K562 (cell line): Measurements from ENCODE around the gene TSPAN16.

ENCODE experiments used
- MTA1 ChIP-seq: fragments of 450-650 bp; IDR thresholded peaks from 2 replicates; pipeline ENCODE4 v1.6.1; 2017; ENCODE audit warnings: borderline replicate concordance
- POLR2A ChIP-seq: fragments of 450-650 bp; conservative IDR thresholded peaks from 2 replicates; pipeline ENCODE4 v1.6.1; 2016
- SMAD1 ChIP-seq: fragments of 150-350 bp; IDR thresholded peaks from 2 replicates; pipeline ENCODE4 v1.6.1; 2014; ENCODE audit warnings: low read length, low read depth; ENCODE audit not compliant: partially characterized antibody
- SMAD3 ChIP-seq: fragments of 450-650 bp; formaldehyde crosslinking; conservative IDR thresholded peaks from 2 replicates; pipeline ENCODE4 v1.4.0; 2020; ENCODE audit warnings: mild to moderate bottlenecking
- ZBTB7A ChIP-seq: IDR thresholded peaks from 2 replicates; pipeline ENCODE4 v1.6.1; 2011; ENCODE audit warnings: low read depth, mild to moderate bottlenecking, low read length, moderate library complexity, borderline replicate concordance; ENCODE audit not compliant: control insufficient read depth
- ZNF274 ChIP-seq: IDR thresholded peaks from 2 replicates; pipeline ENCODE4 v1.6.1; 2011; ENCODE audit warnings: low read depth, mild to moderate bottlenecking, low read length, moderate library complexity, borderline replicate concordance
- ZNF785 ChIP-seq: fragments of 250-450 bp; sonication (Bioruptor Pico); IDR thresholded peaks from 2 replicates; pipeline ENCODE4 v1.4.0; 2020; ENCODE audit warnings: mild to moderate bottlenecking
- ZNF830 ChIP-seq: fragments of 250-450 bp; sonication (Bioruptor Pico); IDR thresholded peaks from 2 replicates; pipeline ENCODE4 v1.5.0; 2021; ENCODE audit warnings: mild to moderate bottlenecking
- TF ChIP-seq, protein P1 (sequence below), 3 experiments: IDR thresholded peaks in 2 of 3; conservative IDR thresholded peaks in 1 of 3; 2 replicates each; pipeline ENCODE4 v1.5.1; 2011 to 2012; ENCODE audit warnings: low read length in 3 of 3, mild to moderate bottlenecking in 3 of 3, control low read depth in 2 of 3, improper control_type of control experiment in 1 of 3, inconsistent platforms in 1 of 3, low read depth in 1 of 3, mixed read lengths in 1 of 3, moderate library complexity in 1 of 3; ENCODE audit not compliant: insufficient read depth in 2 of 3

DNA sequence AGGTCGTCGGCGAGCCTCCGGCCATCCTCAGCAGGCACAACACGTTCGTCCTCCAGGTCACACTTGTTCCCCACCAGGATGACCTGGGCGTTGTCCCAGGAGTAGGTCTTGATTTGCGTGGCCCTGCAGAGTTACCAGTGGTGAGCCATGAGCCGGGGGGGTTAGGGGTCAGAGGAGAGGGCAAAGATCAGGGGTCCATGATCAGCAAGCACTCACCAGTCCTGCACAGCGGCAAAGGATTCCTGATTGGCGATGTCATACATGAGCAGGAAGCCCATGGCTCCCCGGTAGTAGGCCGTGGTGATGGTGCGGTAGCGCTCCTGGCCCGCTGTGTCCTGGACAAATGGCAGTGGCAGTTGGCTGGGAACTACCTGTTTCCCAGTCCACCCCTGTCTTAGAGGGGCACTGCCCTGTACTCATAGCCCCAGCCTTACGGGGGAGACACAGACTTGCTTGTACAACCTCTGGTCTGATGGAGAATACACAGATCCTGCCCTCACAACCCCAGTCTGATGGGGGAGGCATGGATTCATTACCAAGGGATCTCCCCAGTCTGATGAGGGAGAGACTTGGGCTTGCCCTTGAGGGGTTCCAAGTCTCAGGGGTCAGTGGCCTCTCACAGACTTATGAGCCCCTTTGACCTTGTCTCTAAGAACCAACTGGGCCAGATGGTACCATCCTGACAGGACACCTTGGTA, 39.6 kb downstream of the TSPAN16 start:
- TF ChIP-seq ZBTB7A (no peak), MTA1 (no peak), ZNF785 (CRISPR knock-in tag) (no peak), SMAD3 (CRISPR knock-in tag) (no peak), SMAD1 (no peak), ZNF830 (CRISPR knock-in tag) (no peak), ZNF274 (no peak), POLR2A (no peak)
- TF ChIP-seq, protein P1, sequence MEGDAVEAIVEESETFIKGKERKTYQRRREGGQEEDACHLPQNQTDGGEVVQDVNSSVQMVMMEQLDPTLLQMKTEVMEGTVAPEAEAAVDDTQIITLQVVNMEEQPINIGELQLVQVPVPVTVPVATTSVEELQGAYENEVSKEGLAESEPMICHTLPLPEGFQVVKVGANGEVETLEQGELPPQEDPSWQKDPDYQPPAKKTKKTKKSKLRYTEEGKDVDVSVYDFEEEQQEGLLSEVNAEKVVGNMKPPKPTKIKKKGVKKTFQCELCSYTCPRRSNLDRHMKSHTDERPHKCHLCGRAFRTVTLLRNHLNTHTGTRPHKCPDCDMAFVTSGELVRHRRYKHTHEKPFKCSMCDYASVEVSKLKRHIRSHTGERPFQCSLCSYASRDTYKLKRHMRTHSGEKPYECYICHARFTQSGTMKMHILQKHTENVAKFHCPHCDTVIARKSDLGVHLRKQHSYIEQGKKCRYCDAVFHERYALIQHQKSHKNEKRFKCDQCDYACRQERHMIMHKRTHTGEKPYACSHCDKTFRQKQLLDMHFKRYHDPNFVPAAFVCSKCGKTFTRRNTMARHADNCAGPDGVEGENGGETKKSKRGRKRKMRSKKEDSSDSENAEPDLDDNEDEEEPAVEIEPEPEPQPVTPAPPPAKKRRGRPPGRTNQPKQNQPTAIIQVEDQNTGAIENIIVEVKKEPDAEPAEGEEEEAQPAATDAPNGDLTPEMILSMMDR (IDR thresholded peaks at IDR 0.05 in 2 of 3, conservative IDR thresholded peaks at IDR 0.05 in 1 of 3; ENCODE audit: insufficient read depth in 2 of 3, low read depth in 1 of 3, low read length in 3 of 3), result no peak
